Ovary (tissue), 9 donors: ENCODE results near the gene CPED1. TPM values are rescaled to one million over a fixed set of nuclear protein-coding genes. Genes with fewer than 3 reads are reported as not detected.

Source experiments
- DNase-seq, 5 donors: peaks; one replicate each; pipeline ENCODE4 v3.0.0-alpha.2; 2019 to 2020
- H3K27ac ChIP-seq, 2 donors: fragments of 200-600 bp; one replicate each; pipeline versions ENCODE4 v1.5.1 to v1.8.0; 2019 to 2022
- H3K27me3 ChIP-seq: fragments of 200-600 bp; one replicate; pipeline ENCODE4 v1.8.0; 2022
- H3K36me3 ChIP-seq: fragments of 200-600 bp; sonication (generic); one replicate; pipeline ENCODE4 v1.5.1; 2019
- H3K4me1 ChIP-seq: one replicate; pipeline ENCODE4 v1.8.1; 2013; ENCODE audit warnings: mild to moderate bottlenecking, moderate library complexity; ENCODE audit not compliant: insufficient read depth
- H3K4me3 ChIP-seq: fragments of 200-600 bp; sonication (generic); one replicate; pipeline ENCODE4 v1.5.1; 2017
- H3K9me3 ChIP-seq, 2 donors: fragments of 200-600 bp in 1 of 2; sonication (generic) in 1 of 2; one replicate each; pipeline versions ENCODE4 v1.5.1 to v1.8.1; 2013 to 2019; ENCODE audit warnings: mild to moderate bottlenecking in 1 of 2, moderate library complexity in 1 of 2
- EP300 ChIP-seq: sonication (generic); formaldehyde crosslinking; IDR thresholded peaks from one replicate; pipeline ENCODE4 v1.6.1; 2017; ENCODE audit warnings: antibody characterized with exemption
- POLR2A ChIP-seq: fragments of 450-650 bp; IDR thresholded peaks from one replicate; pipeline ENCODE4 v1.6.1; 2017; ENCODE audit warnings: antibody characterized with exemption, mild to moderate bottlenecking, moderate library complexity
- WGBS, 3 donors: extraction: QIAGEN DNeasy Blood & Tissue Kit in 1 of 3; methylation state at CpG; one replicate each; pipeline versions ENCODE4 v1.1.5 to v1.1.7; 2013 to 2017; 5-methylcytosine and 5-hydroxymethylcytosine counted together
- intact Hi-C, 4 donors: fragments of 100-400 bp; cut with DNase I; formaldehyde crosslinking; loops; one replicate each; pipeline versions ENCODE4 v1.11.0 to v1.15.1; 2022 to 2023
- polyA plus RNA-seq, 2 donors: library from polyadenylated mRNA; stranded (reverse); fragments of 200-250 nt in 1 of 2; fragments of 350-450 nt in 1 of 2; fragmentation: Illumina TruSeq in 1 of 2; extraction: RNeasy Lipid Tissue Mini Kit (QIAGEN cat#74804) in 1 of 2; gene quantifications; one replicate each; pipeline ENCODE4 v1.2.3, GENCODE V29; 2013 to 2014
- total RNA-seq, 7 donors: library from RNA; depleted of rRNA in 2 of 7; stranded (reverse); fragments of >200 nt in 2 of 7; fragmentation: NEBNext Ultra II Directional in 3 of 7; extraction: Animal tissue kit (Norgen Biotek cat#: 25700) in 3 of 7; gene quantifications; one replicate each; pipeline versions ENCODE4 v1.1.0 to v1.2.4, GENCODE V29; 2016 to 2023
- TF ChIP-seq, protein P1 (sequence below), 3 donors: fragments of 450-650 bp in 2 of 3; fragments of 200-600 bp in 1 of 3; IDR thresholded peaks; one replicate each; pipeline versions ENCODE4 v1.5.1 to v1.8.0; 2016 to 2022; ENCODE audit warnings: antibody characterized with exemption in 3 of 3, mild to moderate bottlenecking in 1 of 3
- donor health status: DM: no; HTN: no; CAD: no; lungs with moderate emphysema.
- donor health status: DM: no; HTN: no; CAD: no.
- donor health status: Bipolar disorder and iron deficiency.
- donor health status: DM: yes; HTN: yes; CAD: no.
- donor health status: DM: no; HTN: no; CAD: no.
- donor health status: DM: yes; HTN: yes; CAD: no.

The CPED1 gene
- total and polyA plus RNA-seq, 9 donors = 42.1 to 127 (median 88.8) TPM

- H3K27ac ChIP-seq = peak overlapping the region in 1 of 2 donors; percentile 57
- H3K27me3 ChIP-seq = no peaks in the 10 kb centered on the region
- no peak for TF ChIP-seq EP300
- no peak for TF ChIP-seq POLR2A
- TF ChIP-seq, protein P1, sequence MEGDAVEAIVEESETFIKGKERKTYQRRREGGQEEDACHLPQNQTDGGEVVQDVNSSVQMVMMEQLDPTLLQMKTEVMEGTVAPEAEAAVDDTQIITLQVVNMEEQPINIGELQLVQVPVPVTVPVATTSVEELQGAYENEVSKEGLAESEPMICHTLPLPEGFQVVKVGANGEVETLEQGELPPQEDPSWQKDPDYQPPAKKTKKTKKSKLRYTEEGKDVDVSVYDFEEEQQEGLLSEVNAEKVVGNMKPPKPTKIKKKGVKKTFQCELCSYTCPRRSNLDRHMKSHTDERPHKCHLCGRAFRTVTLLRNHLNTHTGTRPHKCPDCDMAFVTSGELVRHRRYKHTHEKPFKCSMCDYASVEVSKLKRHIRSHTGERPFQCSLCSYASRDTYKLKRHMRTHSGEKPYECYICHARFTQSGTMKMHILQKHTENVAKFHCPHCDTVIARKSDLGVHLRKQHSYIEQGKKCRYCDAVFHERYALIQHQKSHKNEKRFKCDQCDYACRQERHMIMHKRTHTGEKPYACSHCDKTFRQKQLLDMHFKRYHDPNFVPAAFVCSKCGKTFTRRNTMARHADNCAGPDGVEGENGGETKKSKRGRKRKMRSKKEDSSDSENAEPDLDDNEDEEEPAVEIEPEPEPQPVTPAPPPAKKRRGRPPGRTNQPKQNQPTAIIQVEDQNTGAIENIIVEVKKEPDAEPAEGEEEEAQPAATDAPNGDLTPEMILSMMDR (IDR thresholded peaks at IDR 0.05) = no peak
- no peak for DNase-seq
- intact Hi-C loops = no loop called here
- no peaks in the 10 kb centered on the region for H3K9me3 ChIP-seq
- H3K36me3 ChIP-seq = no peaks in the 10 kb centered on the region
- no peak overlapping the region for H3K4me3 ChIP-seq
- WGBS, 3 donors = 68 to 81% (median 75%) methylated on average over 2 of the region's 2 CpGs
- peaks cover 7% of the 10 kb centered on the region for H3K4me1 ChIP-seq
Observed at GRCh38 chr7:121042195-121042594, 53.7 kb downstream of the CPED1 start.

- H3K27ac ChIP-seq = peak overlapping the region in 1 of 2 donors; percentile 57
- H3K4me1 ChIP-seq = peaks cover 7% of the 10 kb centered on the region
- H3K4me3 ChIP-seq = no peak overlapping the region
- no peaks in the 10 kb centered on the region for H3K9me3 ChIP-seq
- TF ChIP-seq POLR2A (no peak), EP300 (no peak)
- TF ChIP-seq, protein P1 (IDR thresholded peaks at IDR 0.05) = no peak
- H3K36me3 ChIP-seq = no peaks in the 10 kb centered on the region
- intact Hi-C loops = no loop called here
- no peak for DNase-seq
- WGBS, 3 donors = 97 to 98% (median 97%) methylated on average over 3 of the region's 3 CpGs
- no peaks in the 10 kb centered on the region for H3K27me3 ChIP-seq
Observed at GRCh38 chr7:121042899-121043298, 54.4 kb downstream of the CPED1 start.

GRCh38 chr7:121043314-121044234 lies 55.1 kb downstream of the CPED1 start:
- Histone ChIP-seq H3K27me3 (no peaks in the 10 kb centered on the region), H3K4me1 (peaks cover 7% of the 10 kb centered on the region), H3K4me3 (no peak overlapping the region), H3K9me3 (no peaks in the 10 kb centered on the region), H3K27ac (peak overlapping the region in 1 of 2 donors; percentile 57), H3K36me3 (no peaks in the 10 kb centered on the region)
- intact Hi-C loops = no loop called here
- no peak for DNase-seq
- 39 to 49% (median 40%) methylated on average over 4 of the region's 4 CpGs for WGBS, 3 donors
- TF ChIP-seq EP300 (no peak), POLR2A (no peak)
- TF ChIP-seq, protein P1 (IDR thresholded peaks at IDR 0.05) = no peak

- 51 to 54% (median 54%) methylated on average over 1 of the region's 1 CpG for WGBS, 3 donors
- no peaks in the 10 kb centered on the region for H3K36me3 ChIP-seq
- peaks cover 7% of the 10 kb centered on the region for H3K4me1 ChIP-seq
- no peak overlapping the region for H3K4me3 ChIP-seq
- H3K9me3 ChIP-seq = no peaks in the 10 kb centered on the region
- H3K27ac ChIP-seq = peak overlapping the region; percentile 15 to 49
- no peak for DNase-seq
- TF ChIP-seq EP300 (no peak), POLR2A (no peak)
- TF ChIP-seq, protein P1 (IDR thresholded peaks at IDR 0.05) = no peak
- intact Hi-C loops = no loop called here
- no peaks in the 10 kb centered on the region for H3K27me3 ChIP-seq
Observed at GRCh38 chr7:121045090-121045489, 56.6 kb downstream of the CPED1 start.
